Body of pancreas (tissue), 4 donors: ENCODE results near the gene SGTA. TPM values are rescaled to one million over a fixed set of nuclear protein-coding genes. Genes with fewer than 3 reads are reported as not detected.

Experiments used
- ATAC-seq: fragments of 150-250 bp; one replicate; pipeline ENCODE4 v1.9.1; 2016
- DNase-seq, 4 donors: peaks; one replicate each; pipeline ENCODE4 v3.0.0-alpha.2; 2019
- H3K27ac ChIP-seq, 4 donors: fragments of 200-600 bp; sonication (generic); 1 replicate in 3 of 4; 2 replicates in 1 of 4; pipeline versions ENCODE4 v1.5.1 to v1.6.1; 2016 to 2019; ENCODE audit warnings: mild to moderate bottlenecking in 1 of 4, mixed read lengths in 1 of 4, moderate library complexity in 1 of 4
- H3K27me3 ChIP-seq, 2 donors: fragments of 200-600 bp; sonication (generic); one replicate each; pipeline ENCODE4 v1.6.0; 2016; ENCODE audit warnings: mild to moderate bottlenecking in 1 of 2
- H3K36me3 ChIP-seq, 2 donors: fragments of 200-600 bp; sonication (generic); replicated peaks in 1 of 2; 2 replicates each; pipeline ENCODE4 v1.5.1; 2016; ENCODE audit warnings: low read depth in 2 of 2; ENCODE audit not compliant: insufficient read depth in 1 of 2
- H3K4me1 ChIP-seq: fragments of 200-600 bp; sonication (generic); one replicate; pipeline ENCODE4 v1.6.0; 2016
- H3K4me3 ChIP-seq, 2 donors: fragments of 200-600 bp; sonication (generic); 1 replicate in 1 of 2; 2 replicates in 1 of 2; pipeline ENCODE4 v1.5.1; 2016 to 2019
- H3K9me3 ChIP-seq, 3 donors: fragments of 200-600 bp; sonication (generic); 1 replicate in 2 of 3; 2 replicates in 1 of 3; pipeline ENCODE4 v1.5.1; 2016
- CTCF ChIP-seq, 7 experiments: fragments of 450-650 bp in 4 of 7; fragments of 200-600 bp in 3 of 7; sonication (generic) in 3 of 7; IDR thresholded peaks; one replicate each; pipeline ENCODE4 v1.5.1; 2016 to 2019; ENCODE audit warnings: antibody characterized with exemption in 7 of 7
- POLR2A ChIP-seq, 3 donors: fragments of 450-650 bp; IDR thresholded peaks; one replicate each; pipeline ENCODE4 v1.6.1; 2016; ENCODE audit warnings: antibody characterized with exemption in 3 of 3, mild to moderate bottlenecking in 2 of 3
- WGBS, 2 donors: methylation state at CpG; one replicate each; pipeline ENCODE4 v1.1.5; 2017; 5-methylcytosine and 5-hydroxymethylcytosine counted together
- intact Hi-C: fragments of 100-400 bp; cut with DNase I; formaldehyde crosslinking; loops from one replicate; pipeline ENCODE4 v1.15.1; 2023
- total RNA-seq, 2 donors: library from RNA; depleted of rRNA; stranded (reverse); fragments of >200 nt; gene quantifications; one replicate each; pipeline ENCODE4 v1.1.0, GENCODE V29; 2016

SGTA gene
- total RNA-seq, 2 donors from 2014 or later: 24.6 to 41.5 TPM

GRCh38 chr19:2809387-2810140, 26.5 kb upstream of the SGTA start:
- ATAC-seq (no peak), DNase-seq (no peak)
- H3K27me3 ChIP-seq: no peaks in the 10 kb centered on the region
- WGBS, 2 donors: 91 to 96% methylated on average over 7 to 37 of the region's 37 CpGs
- no peaks in the 10 kb centered on the region for H3K9me3 ChIP-seq
- H3K4me3 ChIP-seq: no peak overlapping the region
- intact Hi-C loops: no loop called here
- no peak overlapping the region for H3K27ac ChIP-seq
- H3K4me1 ChIP-seq: no peaks in the 10 kb centered on the region
- TF ChIP-seq POLR2A (IDR thresholded peaks at IDR 0.05): no peak
- TF ChIP-seq CTCF (IDR thresholded peaks at IDR 0.05): no peak
- H3K36me3 ChIP-seq: peaks cover 0 to 3% of the 10 kb centered on the region in 2 donors

- H3K4me1 ChIP-seq: no peaks in the 10 kb centered on the region
- TF ChIP-seq CTCF (IDR thresholded peaks at IDR 0.05) (no peak), POLR2A (IDR thresholded peaks at IDR 0.05) (no peak)
- no peaks in the 10 kb centered on the region for H3K9me3 ChIP-seq
- DNase-seq (no peak), ATAC-seq (no peak)
- 93 to 95% methylated on average over 18 to 34 of the region's 41 CpGs for WGBS, 2 donors
- no peak overlapping the region for H3K27ac ChIP-seq
- H3K4me3 ChIP-seq: no peak overlapping the region
- peaks cover 0 to 3% of the 10 kb centered on the region in 2 donors for H3K36me3 ChIP-seq
- intact Hi-C loops: no loop called here
- no peaks in the 10 kb centered on the region for H3K27me3 ChIP-seq
Measured at GRCh38 chr19:2808129-2808941, 25.3 kb upstream of the SGTA start.

GRCh38 chr19:2807379-2808128, 24.5 kb upstream of the SGTA start:
- H3K27me3 ChIP-seq: no peaks in the 10 kb centered on the region
- no peaks in the 10 kb centered on the region for H3K4me1 ChIP-seq
- DNase-seq (no peak), ATAC-seq (no peak)
- WGBS, 2 donors: 94 to 97% methylated on average over 24 to 43 of the region's 56 CpGs
- no peak overlapping the region for H3K27ac ChIP-seq
- peaks cover 0 to 3% of the 10 kb centered on the region in 2 donors for H3K36me3 ChIP-seq
- TF ChIP-seq CTCF (IDR thresholded peaks at IDR 0.05): no peak
- TF ChIP-seq POLR2A (IDR thresholded peaks at IDR 0.05): no peak
- no peaks in the 10 kb centered on the region for H3K9me3 ChIP-seq
- intact Hi-C loops: no loop called here
- no peak overlapping the region for H3K4me3 ChIP-seq

GRCh38 chr19:2806736-2807378, 23.8 kb upstream of the SGTA start:
- Histone ChIP-seq H3K36me3 (peaks cover 0 to 3% of the 10 kb centered on the region in 2 donors), H3K27ac (no peak overlapping the region), H3K4me3 (no peak overlapping the region), H3K27me3 (no peaks in the 10 kb centered on the region), H3K4me1 (no peaks in the 10 kb centered on the region), H3K9me3 (no peaks in the 10 kb centered on the region)
- intact Hi-C loops: no loop called here
- no peak for TF ChIP-seq CTCF (IDR thresholded peaks at IDR 0.05)
- TF ChIP-seq POLR2A (IDR thresholded peaks at IDR 0.05): no peak
- no peak for ATAC-seq
- DNase-seq: no peak
- WGBS, 2 donors: 94 to 95% methylated on average over 18 to 19 of the region's 34 CpGs
